ENCODE measurements around the gene LSAMP.
A peak's percentile ranks its signal among the peaks of the same experiment; 100 is the strongest.

The LSAMP gene

DNA sequence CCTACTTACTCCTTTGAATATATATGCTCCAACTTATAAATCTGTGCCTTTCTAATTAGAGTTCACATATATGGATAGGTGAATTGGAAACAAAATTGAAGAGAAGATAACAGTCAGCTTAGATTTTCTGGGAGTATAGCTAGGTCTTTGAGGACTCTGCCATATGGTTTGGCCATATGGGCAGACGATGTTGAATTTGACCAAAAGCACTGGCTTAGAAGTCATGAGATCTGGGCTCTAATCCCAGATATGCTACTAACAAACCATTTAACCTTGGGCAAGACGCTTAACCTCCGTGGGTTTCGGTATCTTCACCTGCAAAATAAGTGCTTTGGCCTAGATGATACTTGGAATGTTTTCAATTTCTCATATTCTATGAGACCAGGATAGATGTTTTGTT is 154.1 kb downstream of the LSAMP start:
- no peak for DNase-seq (ENCODE audit: low read depth in 2 of 2)

- DNase-seq (ENCODE audit: low read depth in 2 of 2): no peak
Observed at GRCh38 chr3:116288485-116288884, 156.8 kb downstream of the LSAMP start.

GRCh38 chr3:116285781-116286421 is 159.4 kb downstream of the LSAMP start:
- DNase-seq (ENCODE audit: low read depth in 2 of 2): no peak

GRCh38 chr3:116281313-116282143 is 163.8 kb downstream of the LSAMP start:
- no peak for DNase-seq (ENCODE audit: low read depth in 2 of 2)

DNA sequence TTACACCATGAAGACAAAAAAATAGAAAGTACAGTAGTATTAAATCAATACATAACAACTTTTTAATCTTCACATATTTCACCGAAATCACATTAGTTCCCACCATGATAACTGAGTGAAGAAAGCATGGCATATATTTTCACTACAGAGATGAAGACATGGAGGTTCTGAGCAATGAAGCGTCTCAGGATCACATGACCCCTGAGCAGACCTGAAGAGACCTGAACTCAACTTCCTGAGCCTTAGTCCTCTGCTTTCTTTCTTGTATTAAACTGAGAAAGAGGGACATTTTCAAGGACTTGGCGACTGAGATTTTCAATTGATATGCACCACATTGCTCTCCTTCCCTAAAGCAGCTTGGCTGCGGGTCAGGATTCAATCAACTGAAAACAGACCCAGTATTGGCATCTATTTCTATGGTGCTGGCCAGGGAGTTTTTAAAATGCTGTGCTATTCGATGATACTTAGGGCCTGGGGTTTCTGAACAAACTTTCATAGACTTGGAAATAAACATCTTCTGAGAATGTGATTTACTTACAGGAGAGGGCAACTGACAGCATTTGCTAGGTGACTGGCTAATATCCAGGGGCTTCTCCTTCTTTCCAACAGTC is 165.1 kb downstream of the LSAMP start:
- DNase-seq (ENCODE audit: low read depth in 2 of 2): no peak

DNA sequence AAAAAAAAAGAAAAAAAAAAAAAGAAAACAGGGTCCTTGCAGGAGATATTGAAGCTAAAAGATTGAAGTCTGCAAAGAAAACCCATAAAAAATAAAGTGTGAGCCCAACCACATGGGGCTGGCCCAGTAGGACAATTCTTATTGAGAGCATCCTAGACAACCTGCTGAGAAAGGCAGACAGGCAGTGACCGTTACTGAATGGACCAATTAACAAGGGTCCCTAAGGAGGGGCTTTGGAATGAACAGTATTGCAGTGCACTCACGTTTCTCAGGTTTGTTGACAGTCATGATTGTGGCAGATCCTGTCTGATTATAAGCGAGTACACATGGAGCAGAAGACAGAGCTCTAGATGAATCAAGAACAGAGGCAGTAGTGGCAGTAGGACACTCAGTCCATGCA is 168.6 kb downstream of the LSAMP start:
- DNase-seq (ENCODE audit: low read depth in 2 of 2): no peak

GRCh38 chr3:116270056-116270455 is 175.2 kb downstream of the LSAMP start:
- DNase-seq (ENCODE audit: low read depth in 2 of 2): no peak

GRCh38 chr3:116267116-116267515 is 178.2 kb downstream of the LSAMP start:
- DNase-seq (ENCODE audit: low read depth in 2 of 2): no peak

- no peak for DNase-seq (ENCODE audit: low read depth in 2 of 2)
Observed at GRCh38 chr3:116265976-116266584, 179.2 kb downstream of the LSAMP start.

GRCh38 chr3:116265320-116265695 is 180.0 kb downstream of the LSAMP start:
- DNase-seq (ENCODE audit: low read depth in 2 of 2): no peak

GRCh38 chr3:116264546-116265319 is 180.6 kb downstream of the LSAMP start:
- DNase-seq (ENCODE audit: low read depth in 2 of 2): no peak

DNA sequence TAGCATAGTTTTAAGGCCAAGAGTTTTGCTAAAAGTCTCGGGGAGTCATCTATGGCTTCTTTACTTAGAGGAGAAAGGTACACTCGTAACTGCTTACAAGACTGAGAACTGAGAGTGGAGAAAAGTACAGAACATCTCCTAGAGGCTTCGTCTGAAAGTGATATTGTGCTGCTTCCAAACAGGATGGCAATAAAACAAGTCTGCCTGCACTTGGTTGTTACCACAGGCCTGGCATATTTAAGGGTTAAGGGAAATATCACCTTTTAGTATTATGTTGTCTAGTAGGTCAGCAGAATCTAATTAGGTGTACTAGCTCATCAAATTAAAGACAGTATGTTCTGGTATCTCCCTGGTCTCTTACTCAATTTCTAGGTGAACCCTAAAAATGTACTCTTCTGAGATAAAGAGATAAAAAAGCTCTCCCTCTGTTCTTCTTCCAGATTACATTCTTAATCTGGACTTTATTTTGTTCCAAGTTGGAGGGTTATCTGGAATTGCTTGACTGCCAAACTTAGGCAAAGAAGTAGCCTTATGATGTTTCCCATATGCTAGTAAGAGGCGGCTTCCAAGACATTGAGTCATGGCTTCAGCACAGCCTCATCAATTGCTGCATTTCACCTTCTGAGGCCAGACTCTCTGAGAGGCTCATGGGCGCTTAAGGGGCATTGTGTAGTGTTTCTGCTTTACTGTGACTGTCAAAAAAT is 181.3 kb downstream of the LSAMP start:
- DNase-seq (ENCODE audit: low read depth in 2 of 2): peak; percentile 52 to 56

GRCh38 chr3:116260491-116260890 is 184.8 kb downstream of the LSAMP start:
- no peak for DNase-seq (ENCODE audit: low read depth in 2 of 2)

DNA sequence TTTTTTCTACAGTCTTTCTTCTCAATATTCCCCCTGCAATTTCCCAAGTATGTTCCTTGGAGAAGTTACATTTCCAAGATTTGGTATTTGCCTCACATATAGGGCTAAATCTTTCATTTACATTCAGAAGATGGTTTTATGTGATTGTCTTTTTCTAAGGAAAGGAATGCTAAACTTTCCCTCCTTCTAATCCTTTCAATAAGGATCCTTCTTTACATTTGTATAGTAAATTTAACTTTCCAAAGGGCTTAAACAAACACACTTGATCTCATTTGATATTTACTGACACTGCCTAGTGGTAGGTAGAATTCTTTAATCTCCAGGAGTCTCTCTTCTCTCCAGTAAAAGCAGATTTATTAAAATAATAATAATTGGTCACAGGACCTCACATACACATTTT is 185.3 kb downstream of the LSAMP start:
- DNase-seq (ENCODE audit: low read depth in 2 of 2): no peak

GRCh38 chr3:116256843-116257485 is 188.3 kb downstream of the LSAMP start:
- peak; percentile 50 to 54 for DNase-seq (ENCODE audit: low read depth in 2 of 2)

DNA sequence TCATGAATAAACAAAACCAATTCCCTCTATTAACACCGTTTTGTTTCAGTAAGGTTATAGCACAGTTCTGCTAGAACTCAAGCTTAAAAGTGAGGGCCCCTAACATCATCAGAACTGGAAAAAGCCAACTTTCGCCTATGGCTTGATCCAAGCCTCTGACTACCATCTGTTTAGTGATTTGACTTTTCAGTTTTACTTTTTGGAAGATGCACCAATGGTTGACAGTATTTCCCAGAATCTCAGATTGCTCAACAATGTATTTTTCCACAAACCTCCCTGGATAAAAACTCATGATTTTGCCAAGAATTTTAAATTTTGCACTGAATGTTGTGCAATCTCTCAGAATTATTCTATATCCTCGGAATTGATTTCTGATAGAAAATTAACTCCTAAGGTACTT is 190.7 kb downstream of the LSAMP start:
- DNase-seq (ENCODE audit: low read depth in 2 of 2): peak in 1 of 2 experiments; percentile 18

GRCh38 chr3:116253511-116253910 is 191.8 kb downstream of the LSAMP start:
- no peak for DNase-seq (ENCODE audit: low read depth in 2 of 2)

DNA sequence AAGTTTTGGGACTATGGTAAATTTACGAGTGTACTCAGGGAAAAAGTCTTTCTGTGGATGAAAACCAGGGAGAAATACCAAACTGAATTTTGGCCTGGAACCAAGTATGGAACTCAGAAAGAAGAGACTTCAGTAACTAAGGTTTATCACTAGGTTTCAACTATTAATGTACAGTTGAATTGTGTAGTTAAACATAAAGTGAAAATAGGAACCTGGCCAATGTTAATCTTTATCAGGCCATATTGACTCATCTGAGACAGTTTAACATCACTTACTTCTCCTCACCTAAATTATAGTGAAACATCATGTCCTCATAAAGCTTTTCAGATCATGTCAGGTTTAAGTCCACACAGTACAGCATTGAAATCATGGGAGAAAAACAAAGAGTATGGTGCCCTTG is 197.7 kb downstream of the LSAMP start:
- no peak for DNase-seq (ENCODE audit: low read depth in 2 of 2)

DNA sequence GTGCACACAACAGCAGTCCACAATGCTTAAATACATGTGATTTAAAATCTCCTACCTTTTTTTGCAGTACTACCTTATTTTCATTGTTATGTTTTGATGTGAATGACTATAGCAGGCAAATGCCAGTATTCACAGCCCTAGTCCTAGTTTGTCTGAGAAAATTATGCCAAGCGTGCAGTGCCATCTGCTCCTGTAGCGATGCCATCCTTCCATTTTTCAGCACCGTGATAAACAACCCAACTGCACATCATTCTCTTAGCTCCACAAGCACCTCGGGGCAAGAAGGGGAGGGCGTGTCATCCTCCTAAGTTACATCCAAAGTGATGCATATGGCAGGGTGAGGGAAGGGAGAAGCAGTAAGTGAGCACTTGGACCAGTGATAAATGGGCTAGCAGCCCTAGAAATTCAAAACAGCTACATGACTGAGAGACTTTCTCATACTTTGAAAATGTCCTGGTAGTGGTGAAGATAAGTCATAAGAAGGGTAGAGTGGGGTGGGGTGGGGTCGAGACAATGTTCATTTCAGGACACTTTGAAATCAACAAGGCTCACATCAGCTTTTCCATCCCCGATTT is 198.8 kb downstream of the LSAMP start:
- no peak for DNase-seq (ENCODE audit: low read depth in 2 of 2)

GRCh38 chr3:116242825-116243224 is 202.5 kb downstream of the LSAMP start:
- DNase-seq (ENCODE audit: low read depth in 2 of 2): no peak
